Pancreas (tissue), 10 donors: ENCODE results near the gene BMX. TPM values are rescaled to one million over a fixed set of nuclear protein-coding genes. Genes with fewer than 3 reads are reported as not detected.

Experiments
- ATAC-seq, 4 donors: fragments of 200-7000 bp; cut with Tn5 transposase; one replicate each; pipeline versions ENCODE4 v1.8.0 to v1.9.1; 2020; ENCODE audit warnings: mild to moderate bottlenecking in 4 of 4, moderate library complexity in 4 of 4
- DNase-seq, 6 donors: peaks; one replicate each; pipeline ENCODE4 v3.0.0-alpha.2; 2020
- FAIRE-seq: peaks from 2 replicates; lab custom pipeline; 2012; peaks lifted over from hg19 to GRCh38; lab: Jason Lieb, UNC
- H3K27ac ChIP-seq, 4 donors: fragments of 200-600 bp; sonication (generic); 1 replicate in 3 of 4; 2 replicates in 1 of 4; pipeline versions ENCODE4 v1.5.0 to v1.8.0; 2020
- H3K27me3 ChIP-seq, 4 donors: fragments of 200-600 bp; one replicate each; pipeline ENCODE4 v1.8.0; 2021
- H3K36me3 ChIP-seq, 3 donors: fragments of 200-600 bp; sonication (generic) in 1 of 3; one replicate each; pipeline versions ENCODE4 v1.5.0 to v1.8.0; 2020 to 2021
- H3K4me1 ChIP-seq, 3 donors: fragments of 200-600 bp; one replicate each; pipeline ENCODE4 v1.8.0; 2021
- H3K4me3 ChIP-seq, 4 donors: fragments of 200-600 bp; sonication (generic) in 2 of 4; one replicate each; pipeline versions ENCODE4 v1.5.0 to v1.8.0; 2020 to 2021
- H3K9me3 ChIP-seq, 4 donors: fragments of 200-600 bp; one replicate each; pipeline ENCODE4 v1.8.0; 2021
- WGBS, 2 donors: extraction: QIAGEN DNeasy Blood & Tissue Kit; methylation state at CpG; one replicate each; pipeline ENCODE4 v1.1.7; 2013; 5-methylcytosine and 5-hydroxymethylcytosine counted together
- intact Hi-C, 3 donors: fragments of 100-400 bp; cut with DNase I; formaldehyde crosslinking; loops; one replicate each; pipeline versions ENCODE4 v1.11.1 to v1.14.2; 2022
- polyA plus RNA-seq, 2 donors: library from polyadenylated mRNA; stranded (reverse); fragments of 200-250 nt; gene quantifications; one replicate each; pipeline ENCODE4 v1.2.3, GENCODE V29; 2013
- total RNA-seq, 6 donors: library from RNA; stranded (reverse); fragmentation: NEBNext Ultra II Directional in 4 of 6; extraction: Animal tissue kit (Norgen Biotek cat#: 25700) in 4 of 6; gene quantifications; one replicate each; pipeline versions ENCODE4 v1.2.1 to v1.2.4, GENCODE V29; 2021 to 2023
- TF ChIP-seq, protein P1 (sequence below), 4 donors: fragments of 200-600 bp; sonication (generic) in 3 of 4; IDR thresholded peaks; one replicate each; pipeline versions ENCODE4 v1.5.0 to v1.8.0; 2021; ENCODE audit warnings: antibody characterized with exemption in 4 of 4
- donor health status: healthy with polysubstance abuse.
- donor health status: DM: no; HTN: no; CAD: no; lungs with moderate emphysema.
- donor health status: DM: no; HTN: no; CAD: no.
- donor health status: control.
- donor health status: control.
- donor health status: Bipolar disorder and iron deficiency.
- donor health status: DM: yes; HTN: yes; CAD: no.
- donor health status: DM: no; HTN: no; CAD: no.
- donor health status: DM: no; HTN: no; CAD: no.
- donor health status: DM: yes; HTN: yes; CAD: no.

Gene BMX
- total and polyA plus RNA-seq, 8 donors = 0.27 to 3.2 (median 0.48) TPM

DNA sequence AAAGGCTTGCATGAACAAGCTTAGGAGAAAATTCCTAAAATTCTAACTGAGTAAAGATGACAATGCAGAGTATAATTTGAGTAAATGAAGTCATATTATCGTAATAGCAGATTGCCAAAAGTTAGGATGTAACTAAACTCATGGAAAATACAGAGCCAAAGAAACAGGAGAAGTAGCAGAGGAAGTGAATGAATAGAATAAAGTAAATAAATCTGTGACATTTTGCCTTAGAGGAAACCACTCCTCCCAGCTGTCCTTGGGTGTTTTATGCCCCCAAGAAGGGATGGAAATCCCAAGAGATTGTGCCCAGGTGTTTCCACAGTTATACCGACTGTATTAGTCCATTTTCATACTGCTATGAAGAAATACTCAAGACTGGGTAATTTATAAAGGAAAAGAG is 1.9 kb upstream of the BMX start:
- peaks cover 0 to 13% (median 0%) of the 10 kb centered on the region in 4 donors for H3K27me3 ChIP-seq
- intact Hi-C loops = no loop called here

DNA sequence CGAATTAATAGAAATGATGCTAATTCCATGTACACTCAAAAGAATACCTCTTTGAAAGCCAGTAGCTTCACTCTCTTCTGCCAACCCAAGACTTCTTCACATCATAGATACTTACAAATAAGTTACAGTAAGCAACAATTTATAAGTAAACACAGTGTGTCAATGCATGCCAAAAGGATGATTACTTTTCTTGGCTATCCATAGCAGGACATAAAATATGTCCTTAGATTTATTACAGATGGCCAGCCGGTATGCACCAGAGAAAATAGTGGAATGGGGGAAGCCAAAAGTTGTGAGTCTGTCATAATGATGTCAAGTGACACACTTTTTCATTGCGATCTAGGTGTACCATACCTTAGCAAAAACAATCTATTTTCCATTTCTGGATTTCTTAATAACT is 631 bp upstream of the BMX start:
- Histone ChIP-seq H3K27ac (no peak overlapping the region), H3K36me3 (no peaks in the 10 kb centered on the region), H3K9me3 (no peaks in the 10 kb centered on the region), H3K4me1 (no peaks in the 10 kb centered on the region), H3K27me3 (peaks cover 0 to 13% (median 2%) of the 10 kb centered on the region in 4 donors), H3K4me3 (no peak overlapping the region)
- WGBS, 2 donors = 60 to 68% methylated on average over 3 of the region's 3 CpGs
- no peak for ATAC-seq
- intact Hi-C loops = no loop called here
- TF ChIP-seq, protein P1, sequence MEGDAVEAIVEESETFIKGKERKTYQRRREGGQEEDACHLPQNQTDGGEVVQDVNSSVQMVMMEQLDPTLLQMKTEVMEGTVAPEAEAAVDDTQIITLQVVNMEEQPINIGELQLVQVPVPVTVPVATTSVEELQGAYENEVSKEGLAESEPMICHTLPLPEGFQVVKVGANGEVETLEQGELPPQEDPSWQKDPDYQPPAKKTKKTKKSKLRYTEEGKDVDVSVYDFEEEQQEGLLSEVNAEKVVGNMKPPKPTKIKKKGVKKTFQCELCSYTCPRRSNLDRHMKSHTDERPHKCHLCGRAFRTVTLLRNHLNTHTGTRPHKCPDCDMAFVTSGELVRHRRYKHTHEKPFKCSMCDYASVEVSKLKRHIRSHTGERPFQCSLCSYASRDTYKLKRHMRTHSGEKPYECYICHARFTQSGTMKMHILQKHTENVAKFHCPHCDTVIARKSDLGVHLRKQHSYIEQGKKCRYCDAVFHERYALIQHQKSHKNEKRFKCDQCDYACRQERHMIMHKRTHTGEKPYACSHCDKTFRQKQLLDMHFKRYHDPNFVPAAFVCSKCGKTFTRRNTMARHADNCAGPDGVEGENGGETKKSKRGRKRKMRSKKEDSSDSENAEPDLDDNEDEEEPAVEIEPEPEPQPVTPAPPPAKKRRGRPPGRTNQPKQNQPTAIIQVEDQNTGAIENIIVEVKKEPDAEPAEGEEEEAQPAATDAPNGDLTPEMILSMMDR (IDR thresholded peaks at IDR 0.05) = no peak
- no peak for DNase-seq
- FAIRE-seq = no peak

More for the DNA sequence above, 1.9 kb upstream of the BMX start:
- 58 to 68% methylated on average over 2 of the region's 2 CpGs for WGBS, 2 donors
- FAIRE-seq (no peak), DNase-seq (no peak), ATAC-seq (no peak)
- Histone ChIP-seq H3K4me1 (no peaks in the 10 kb centered on the region), H3K27ac (no peak overlapping the region), H3K9me3 (no peaks in the 10 kb centered on the region), H3K4me3 (no peak overlapping the region), H3K36me3 (no peaks in the 10 kb centered on the region)
- TF ChIP-seq, protein P1 (IDR thresholded peaks at IDR 0.05) = no peak

DNA sequence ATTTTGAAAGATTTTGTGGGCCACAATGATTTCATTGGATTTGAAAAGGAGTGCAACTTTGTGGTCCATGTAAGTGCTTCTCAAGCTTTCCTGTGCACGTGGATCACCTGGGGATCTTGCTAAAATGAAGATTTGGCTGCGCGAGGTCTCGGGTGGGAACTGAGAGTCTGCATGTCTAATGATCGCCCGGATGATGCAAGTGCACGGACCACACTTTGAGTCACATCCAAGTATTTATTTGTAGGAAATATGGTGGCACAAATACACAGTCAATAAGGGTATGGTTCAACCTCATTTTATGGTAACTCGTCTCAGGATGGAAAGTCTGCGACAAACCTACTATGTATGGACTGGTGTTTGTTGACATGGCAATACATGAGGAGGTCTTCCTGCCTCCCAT is 899 bp downstream of the BMX start:
- Histone ChIP-seq H3K27me3 (peaks cover 0 to 13% (median 4%) of the 10 kb centered on the region in 4 donors), H3K36me3 (no peaks in the 10 kb centered on the region), H3K4me1 (no peaks in the 10 kb centered on the region), H3K27ac (no peak overlapping the region), H3K9me3 (no peaks in the 10 kb centered on the region), H3K4me3 (no peak overlapping the region)
- ATAC-seq (no peak), DNase-seq (no peak), FAIRE-seq (no peak)
- TF ChIP-seq, protein P1 (IDR thresholded peaks at IDR 0.05) = no peak
- intact Hi-C loops = no loop called here
- WGBS, 2 donors = 83 to 84% methylated on average over 9 of the region's 9 CpGs

DNA sequence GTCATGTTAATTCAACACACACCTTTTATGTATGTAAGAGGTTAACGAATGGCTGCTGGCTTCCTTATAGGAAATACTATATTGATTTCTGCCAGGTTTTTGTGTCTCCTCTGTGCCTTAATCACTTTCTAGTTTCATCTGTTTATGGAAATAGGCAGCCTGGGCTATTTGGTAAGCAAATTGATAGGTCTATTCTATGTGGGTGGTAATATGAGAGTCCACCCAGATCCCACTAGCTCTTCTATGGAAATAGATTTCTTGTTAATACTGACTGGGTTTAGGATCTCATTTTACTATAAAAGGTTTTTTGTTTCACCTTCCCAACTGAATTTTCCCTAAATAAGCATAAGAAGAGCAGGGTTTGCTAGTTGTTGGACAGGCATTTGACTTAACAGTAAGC is 4.1 kb downstream of the BMX start:
- no peak overlapping the region for H3K27ac ChIP-seq
- no peaks in the 10 kb centered on the region for H3K9me3 ChIP-seq
- no peaks in the 10 kb centered on the region for H3K36me3 ChIP-seq
- no peak for ATAC-seq
- no peak for FAIRE-seq
- H3K4me3 ChIP-seq = no peak overlapping the region
- peaks cover 0 to 13% (median 4%) of the 10 kb centered on the region in 4 donors for H3K27me3 ChIP-seq
- no peaks in the 10 kb centered on the region for H3K4me1 ChIP-seq
- 66 to 68% methylated on average over 1 of the region's 1 CpG for WGBS, 2 donors
- no peak for DNase-seq
- TF ChIP-seq, protein P1 (IDR thresholded peaks at IDR 0.05) = no peak
- intact Hi-C loops = no loop called here

DNA sequence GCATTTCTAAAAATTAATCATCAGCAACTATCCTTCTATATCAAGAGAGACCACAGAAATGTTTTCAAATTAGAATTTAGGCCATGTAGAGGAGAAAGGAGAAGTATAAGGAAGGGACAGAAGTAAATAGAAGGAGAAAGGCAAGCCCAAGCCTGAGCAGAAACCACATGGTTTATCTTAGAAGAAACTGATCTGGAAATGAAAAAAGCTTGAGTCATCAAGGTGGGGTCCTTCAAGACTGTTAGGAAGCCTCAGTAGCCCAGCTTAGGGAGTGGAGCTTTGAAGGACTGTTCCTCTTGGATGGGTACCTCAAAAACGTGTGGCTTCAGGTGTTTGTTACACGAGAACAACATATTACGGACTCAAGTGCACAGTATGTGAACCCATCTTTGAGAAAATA is 4.5 kb downstream of the BMX start:
- H3K4me1 ChIP-seq = no peaks in the 10 kb centered on the region
- no peaks in the 10 kb centered on the region for H3K36me3 ChIP-seq
- WGBS, 2 donors = 53 to 65% methylated on average over 3 of the region's 3 CpGs
- FAIRE-seq (no peak), DNase-seq (no peak), ATAC-seq (no peak)
- H3K9me3 ChIP-seq = no peaks in the 10 kb centered on the region
- H3K4me3 ChIP-seq = no peak overlapping the region
- H3K27me3 ChIP-seq = peaks cover 0 to 13% (median 4%) of the 10 kb centered on the region in 4 donors
- TF ChIP-seq, protein P1 (IDR thresholded peaks at IDR 0.05) = no peak
- no peak overlapping the region for H3K27ac ChIP-seq
- intact Hi-C loops = no loop called here
